Measurements from ENCODE around the gene SALL3.

DNA sequence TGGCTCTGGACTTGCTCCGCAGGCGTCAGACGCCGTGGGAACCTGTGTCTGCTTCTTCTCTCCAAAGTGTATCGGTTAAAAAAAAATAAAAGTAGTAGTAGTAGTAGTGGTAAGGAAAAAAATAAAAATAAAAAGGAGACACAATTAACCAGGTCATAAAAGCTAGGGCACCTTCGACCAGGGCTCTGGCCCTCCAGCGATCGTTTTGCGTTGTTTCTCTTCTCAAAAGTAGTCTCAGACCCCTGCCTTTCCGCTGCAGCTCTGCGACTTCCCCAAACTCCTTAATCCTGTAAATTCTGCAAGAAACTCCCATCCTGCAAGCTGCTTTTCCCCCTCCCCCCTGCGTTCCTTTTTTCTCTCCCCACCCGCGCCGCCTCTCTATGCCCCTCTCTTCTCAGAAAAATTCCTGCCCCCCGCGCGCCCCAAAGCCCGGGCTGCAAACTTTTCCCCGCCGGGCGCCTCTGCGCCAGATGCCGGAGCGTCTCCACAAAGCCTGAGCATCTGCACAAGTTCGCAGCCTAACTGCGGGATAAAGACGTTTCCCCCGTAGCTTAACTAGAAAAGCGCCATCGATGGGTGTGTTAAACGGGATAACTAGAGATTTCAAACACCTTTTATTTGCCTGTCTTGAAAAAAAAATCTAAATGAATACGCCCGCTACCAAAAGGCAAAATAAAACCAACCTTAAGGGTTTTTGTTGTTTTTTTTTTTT lies 1.8 kb upstream of the SALL3 start:
- TF ChIP-seq, protein P1, sequence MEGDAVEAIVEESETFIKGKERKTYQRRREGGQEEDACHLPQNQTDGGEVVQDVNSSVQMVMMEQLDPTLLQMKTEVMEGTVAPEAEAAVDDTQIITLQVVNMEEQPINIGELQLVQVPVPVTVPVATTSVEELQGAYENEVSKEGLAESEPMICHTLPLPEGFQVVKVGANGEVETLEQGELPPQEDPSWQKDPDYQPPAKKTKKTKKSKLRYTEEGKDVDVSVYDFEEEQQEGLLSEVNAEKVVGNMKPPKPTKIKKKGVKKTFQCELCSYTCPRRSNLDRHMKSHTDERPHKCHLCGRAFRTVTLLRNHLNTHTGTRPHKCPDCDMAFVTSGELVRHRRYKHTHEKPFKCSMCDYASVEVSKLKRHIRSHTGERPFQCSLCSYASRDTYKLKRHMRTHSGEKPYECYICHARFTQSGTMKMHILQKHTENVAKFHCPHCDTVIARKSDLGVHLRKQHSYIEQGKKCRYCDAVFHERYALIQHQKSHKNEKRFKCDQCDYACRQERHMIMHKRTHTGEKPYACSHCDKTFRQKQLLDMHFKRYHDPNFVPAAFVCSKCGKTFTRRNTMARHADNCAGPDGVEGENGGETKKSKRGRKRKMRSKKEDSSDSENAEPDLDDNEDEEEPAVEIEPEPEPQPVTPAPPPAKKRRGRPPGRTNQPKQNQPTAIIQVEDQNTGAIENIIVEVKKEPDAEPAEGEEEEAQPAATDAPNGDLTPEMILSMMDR (IDR thresholded peaks at IDR 0.05), result no peak
- TF ChIP-seq POLR2A (IDR thresholded peaks at IDR 0.05) (no peak), EP300 (IDR thresholded peaks at IDR 0.05) (no peak)
